Uterus (tissue), 2 donors: ENCODE results near the gene SOX11.

Experiments used
- POLR2A ChIP-seq, 2 donors: fragments of 450-650 bp; IDR thresholded peaks; one replicate each; pipeline ENCODE4 v1.6.1; 2016; ENCODE audit warnings: antibody characterized with exemption in 2 of 2, mild to moderate bottlenecking in 1 of 2, moderate library complexity in 1 of 2
- TF ChIP-seq, protein P1 (sequence below), 4 experiments: fragments of 200-600 bp in 2 of 4; fragments of 450-650 bp in 2 of 4; sonication (generic) in 2 of 4; IDR thresholded peaks; one replicate each; pipeline ENCODE4 v1.5.1; 2016 to 2019; ENCODE audit warnings: antibody characterized with exemption in 4 of 4, mild to moderate bottlenecking in 2 of 4, moderate library complexity in 1 of 4

- TF ChIP-seq, protein P1, sequence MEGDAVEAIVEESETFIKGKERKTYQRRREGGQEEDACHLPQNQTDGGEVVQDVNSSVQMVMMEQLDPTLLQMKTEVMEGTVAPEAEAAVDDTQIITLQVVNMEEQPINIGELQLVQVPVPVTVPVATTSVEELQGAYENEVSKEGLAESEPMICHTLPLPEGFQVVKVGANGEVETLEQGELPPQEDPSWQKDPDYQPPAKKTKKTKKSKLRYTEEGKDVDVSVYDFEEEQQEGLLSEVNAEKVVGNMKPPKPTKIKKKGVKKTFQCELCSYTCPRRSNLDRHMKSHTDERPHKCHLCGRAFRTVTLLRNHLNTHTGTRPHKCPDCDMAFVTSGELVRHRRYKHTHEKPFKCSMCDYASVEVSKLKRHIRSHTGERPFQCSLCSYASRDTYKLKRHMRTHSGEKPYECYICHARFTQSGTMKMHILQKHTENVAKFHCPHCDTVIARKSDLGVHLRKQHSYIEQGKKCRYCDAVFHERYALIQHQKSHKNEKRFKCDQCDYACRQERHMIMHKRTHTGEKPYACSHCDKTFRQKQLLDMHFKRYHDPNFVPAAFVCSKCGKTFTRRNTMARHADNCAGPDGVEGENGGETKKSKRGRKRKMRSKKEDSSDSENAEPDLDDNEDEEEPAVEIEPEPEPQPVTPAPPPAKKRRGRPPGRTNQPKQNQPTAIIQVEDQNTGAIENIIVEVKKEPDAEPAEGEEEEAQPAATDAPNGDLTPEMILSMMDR (IDR thresholded peaks at IDR 0.05), result no peak
- no peak for TF ChIP-seq POLR2A (IDR thresholded peaks at IDR 0.05)
Measured at GRCh38 chr2:5710615-5711014, 18.4 kb downstream of the SOX11 start.
